ENCODE results near the gene MCU. TPM values are rescaled to one million over a fixed set of nuclear protein-coding genes. Genes with fewer than 3 reads are reported as not detected.

MCU gene
- total RNA-seq, 3 donors from 2014 or later (not counting 1 experiment from before 2014, with no cell fraction given): 13.1 to 15.6 (median 14.1) TPM

DNA sequence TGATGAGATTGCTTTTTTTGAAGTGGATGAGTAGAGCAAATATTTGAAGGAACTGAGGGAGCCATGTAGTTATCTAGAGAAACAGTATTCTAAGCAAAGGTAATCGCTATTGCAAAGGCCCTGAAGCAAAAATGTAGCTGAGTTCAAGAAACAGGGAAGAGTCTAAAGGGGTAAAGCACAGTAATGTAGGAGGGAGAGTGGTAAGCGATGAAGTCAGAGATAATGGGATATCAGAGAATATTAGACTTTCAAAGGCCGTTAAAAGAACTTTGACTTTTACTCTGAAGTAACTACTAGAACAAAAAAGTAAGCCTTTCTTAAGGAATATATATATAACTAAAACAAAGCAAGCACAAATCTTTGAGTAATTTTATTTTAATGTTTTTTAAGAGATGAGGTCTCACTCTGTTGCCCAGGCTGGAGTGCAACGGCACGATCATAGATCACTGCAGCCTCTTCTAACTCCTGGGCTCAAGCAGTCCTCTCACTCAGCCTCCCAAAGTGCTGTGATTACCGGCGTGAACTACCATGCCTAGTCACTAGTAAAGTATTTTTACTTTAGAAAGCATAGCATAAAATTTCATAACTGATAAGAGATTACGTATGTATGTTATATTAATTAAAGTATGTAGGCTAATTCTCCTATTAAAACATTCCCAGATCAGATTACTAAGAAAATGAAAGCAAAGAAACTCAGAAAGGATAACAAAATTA is 139.9 kb downstream of the MCU start:
- Histone ChIP-seq H3K4me3 (ENCODE audit: low read length) (no peak overlapping the region), H3K36me3 (ENCODE audit: control insufficient read depth, insufficient read depth, low read length) (no peaks in the 10 kb centered on the region), H3K9me3 (ENCODE audit: control insufficient read depth, insufficient read depth, low read length) (no peaks in the 10 kb centered on the region), H3K27ac (ENCODE audit: low read length) (no peak overlapping the region), H3K4me1 (ENCODE audit: control insufficient read depth, insufficient read depth, low read length) (no peaks in the 10 kb centered on the region), H3K27me3 (ENCODE audit: control insufficient read depth, insufficient read depth, low read length) (no peaks in the 10 kb centered on the region)
- DNase-seq (no peak), ATAC-seq (no peak)
- H3K36me3 Mint-ChIP-seq: no peaks in the 10 kb centered on the region
- no peaks in the 10 kb centered on the region for H3K27me3 Mint-ChIP-seq (ENCODE audit: low read depth in 2 of 2)
- intact Hi-C loops (cut with micrococcal nuclease): no loop called here
- H3K4me1 Mint-ChIP-seq: no peaks in the 10 kb centered on the region
- WGBS (ENCODE audit: insufficient coverage): 91% methylated on average over 4 of the region's 8 CpGs
- no peaks in the 10 kb centered on the region for H3K9me3 Mint-ChIP-seq
- TF ChIP-seq, protein P1, sequence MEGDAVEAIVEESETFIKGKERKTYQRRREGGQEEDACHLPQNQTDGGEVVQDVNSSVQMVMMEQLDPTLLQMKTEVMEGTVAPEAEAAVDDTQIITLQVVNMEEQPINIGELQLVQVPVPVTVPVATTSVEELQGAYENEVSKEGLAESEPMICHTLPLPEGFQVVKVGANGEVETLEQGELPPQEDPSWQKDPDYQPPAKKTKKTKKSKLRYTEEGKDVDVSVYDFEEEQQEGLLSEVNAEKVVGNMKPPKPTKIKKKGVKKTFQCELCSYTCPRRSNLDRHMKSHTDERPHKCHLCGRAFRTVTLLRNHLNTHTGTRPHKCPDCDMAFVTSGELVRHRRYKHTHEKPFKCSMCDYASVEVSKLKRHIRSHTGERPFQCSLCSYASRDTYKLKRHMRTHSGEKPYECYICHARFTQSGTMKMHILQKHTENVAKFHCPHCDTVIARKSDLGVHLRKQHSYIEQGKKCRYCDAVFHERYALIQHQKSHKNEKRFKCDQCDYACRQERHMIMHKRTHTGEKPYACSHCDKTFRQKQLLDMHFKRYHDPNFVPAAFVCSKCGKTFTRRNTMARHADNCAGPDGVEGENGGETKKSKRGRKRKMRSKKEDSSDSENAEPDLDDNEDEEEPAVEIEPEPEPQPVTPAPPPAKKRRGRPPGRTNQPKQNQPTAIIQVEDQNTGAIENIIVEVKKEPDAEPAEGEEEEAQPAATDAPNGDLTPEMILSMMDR (IDR thresholded peaks at IDR 0.05): no peak
- H3K27ac Mint-ChIP-seq: no peak overlapping the region
- H3K4me3 Mint-ChIP-seq: no peak overlapping the region

DNA sequence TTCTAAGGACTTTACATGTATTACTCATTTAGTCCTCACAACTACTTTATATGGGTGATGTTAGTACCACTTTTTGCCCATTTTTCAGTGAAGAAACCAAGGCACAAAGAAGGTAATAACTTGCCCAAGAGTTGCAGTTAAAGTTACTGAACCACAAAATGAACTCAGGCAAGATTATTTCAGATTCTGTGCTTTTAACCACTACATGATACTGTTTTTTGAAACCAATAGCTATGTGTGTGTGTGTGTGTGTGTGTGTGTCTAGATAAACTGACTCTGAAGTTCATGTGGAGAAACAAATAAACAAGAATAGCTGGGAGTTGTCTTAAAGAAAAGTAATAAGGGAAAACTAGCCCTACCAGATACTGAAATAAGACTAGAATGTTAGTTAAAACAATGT is 140.8 kb downstream of the MCU start:
- TF ChIP-seq, protein P1 (IDR thresholded peaks at IDR 0.05): no peak
- DNase-seq (no peak), ATAC-seq (no peak)
- no peaks in the 10 kb centered on the region for H3K4me1 Mint-ChIP-seq
- H3K36me3 ChIP-seq (ENCODE audit: control insufficient read depth, insufficient read depth, low read length): no peaks in the 10 kb centered on the region
- H3K4me1 ChIP-seq (ENCODE audit: control insufficient read depth, insufficient read depth, low read length): no peaks in the 10 kb centered on the region
- intact Hi-C loops (cut with micrococcal nuclease): no loop called here
- no peaks in the 10 kb centered on the region for H3K27me3 ChIP-seq (ENCODE audit: control insufficient read depth, insufficient read depth, low read length)
- no peaks in the 10 kb centered on the region for H3K27me3 Mint-ChIP-seq (ENCODE audit: low read depth in 2 of 2)
- H3K27ac Mint-ChIP-seq: no peak overlapping the region
- H3K4me3 ChIP-seq (ENCODE audit: low read length): no peak overlapping the region
- H3K9me3 ChIP-seq (ENCODE audit: control insufficient read depth, insufficient read depth, low read length): no peaks in the 10 kb centered on the region
- no peaks in the 10 kb centered on the region for H3K36me3 Mint-ChIP-seq
- H3K4me3 Mint-ChIP-seq: no peak overlapping the region
- no peak overlapping the region for H3K27ac ChIP-seq (ENCODE audit: low read length)
- no peaks in the 10 kb centered on the region for H3K9me3 Mint-ChIP-seq

DNA sequence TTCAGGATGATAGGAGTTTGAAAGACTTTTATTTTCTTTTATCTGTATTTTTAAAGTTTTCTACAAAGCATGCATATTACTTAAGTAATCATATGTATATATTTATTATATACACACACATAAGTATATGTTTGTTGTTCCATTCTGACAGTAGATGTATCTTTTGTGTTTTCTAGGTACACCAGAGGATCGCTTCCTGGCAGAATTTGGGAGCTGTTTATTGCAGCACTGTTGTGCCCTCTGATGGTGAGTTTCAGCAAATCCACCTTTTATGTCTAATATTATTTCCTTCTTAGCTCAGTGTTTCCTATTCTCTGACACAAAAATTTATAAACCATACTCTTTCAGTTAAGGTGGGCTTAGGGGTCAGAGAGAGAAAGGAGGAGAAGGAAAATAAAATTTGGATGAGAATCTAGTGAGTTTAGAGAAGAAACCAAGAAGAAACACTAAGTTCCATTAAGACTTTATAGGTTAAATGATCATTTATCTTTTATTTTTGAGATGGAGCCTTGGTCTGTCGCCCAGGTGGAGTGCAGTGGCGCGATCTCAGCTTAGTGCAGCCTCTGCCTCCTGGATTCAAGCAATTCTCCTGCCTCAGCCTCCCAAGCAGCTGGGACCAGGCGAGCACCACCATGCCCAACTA is 142.4 kb downstream of the MCU start:
- H3K27me3 ChIP-seq (ENCODE audit: control insufficient read depth, insufficient read depth, low read length): no peaks in the 10 kb centered on the region
- Mint-ChIP-seq H3K4me1 (peaks cover 0 to 3% of the 10 kb centered on the region in 2 donors), H3K36me3 (no peaks in the 10 kb centered on the region), H3K27ac (no peak overlapping the region), H3K27me3 (ENCODE audit: low read depth in 2 of 2) (no peaks in the 10 kb centered on the region), H3K9me3 (no peaks in the 10 kb centered on the region), H3K4me3 (no peak overlapping the region)
- intact Hi-C loops (cut with micrococcal nuclease): loop anchor here (1.0 kb wide), 1 partner anchor 470 kb away; no protein-coding TSS in a partner anchor
- no peak overlapping the region for H3K27ac ChIP-seq (ENCODE audit: low read length)
- TF ChIP-seq, protein P1 (IDR thresholded peaks at IDR 0.05): peak; percentile 48
- 97% methylated on average over 4 of the region's 5 CpGs for WGBS (ENCODE audit: insufficient coverage)
- peak; percentile 39 to 69 (median 64) for ATAC-seq
- DNase-seq: peak in 1 of 2 donors; percentile 78
- no peaks in the 10 kb centered on the region for H3K4me1 ChIP-seq (ENCODE audit: control insufficient read depth, insufficient read depth, low read length)
- no peak overlapping the region for H3K4me3 ChIP-seq (ENCODE audit: low read length)
- H3K36me3 ChIP-seq (ENCODE audit: control insufficient read depth, insufficient read depth, low read length): no peaks in the 10 kb centered on the region
- H3K9me3 ChIP-seq (ENCODE audit: control insufficient read depth, insufficient read depth, low read length): no peaks in the 10 kb centered on the region

All from natural killer cell (primary cell).